GM21528 (cell line): ENCODE results near the gene TSSK6.

Experiments used
- ATAC-seq: cut with Tn5 transposase; IDR thresholded peaks from one replicate; pipeline ENCODE4 v1.9.1; 2021; ENCODE audit warnings: mild to moderate bottlenecking, moderate library complexity; ENCODE audit not compliant: unreplicated experiment, low FRiP score

TSSK6 gene

GRCh38 chr19:19545707-19546106 lies 30.4 kb upstream of the TSSK6 start:
- ATAC-seq = no peak

- ATAC-seq = no peak
Observed at GRCh38 chr19:19544954-19545591, 29.7 kb upstream of the TSSK6 start.

GRCh38 chr19:19544257-19544953 lies 29.1 kb upstream of the TSSK6 start:
- ATAC-seq = no peak

GRCh38 chr19:19543640-19544039 lies 28.3 kb upstream of the TSSK6 start:
- no peak for ATAC-seq

GRCh38 chr19:19543101-19543500 lies 27.8 kb upstream of the TSSK6 start:
- no peak for ATAC-seq

- ATAC-seq = no peak
Observed at GRCh38 chr19:19542507-19542906, 27.2 kb upstream of the TSSK6 start.

- no peak for ATAC-seq
Observed at GRCh38 chr19:19541616-19542015, 26.3 kb upstream of the TSSK6 start.

GRCh38 chr19:19540715-19541515 lies 25.6 kb upstream of the TSSK6 start:
- ATAC-seq = no peak

- no peak for ATAC-seq
Observed at GRCh38 chr19:19540064-19540714, 24.8 kb upstream of the TSSK6 start.

- no peak for ATAC-seq
Observed at GRCh38 chr19:19539698-19540063, 24.3 kb upstream of the TSSK6 start.

- ATAC-seq = no peak
Observed at GRCh38 chr19:19538785-19539166, 23.4 kb upstream of the TSSK6 start.

GRCh38 chr19:19538061-19538784 lies 22.9 kb upstream of the TSSK6 start, which contains the start of gene CILP2:
Gene CILP2 (plus strand): TSS chr19:19538265. CDS start chr19:19538350, 85 bp downstream.
- ATAC-seq = no peak

- no peak for ATAC-seq
Observed at GRCh38 chr19:19537075-19538048, 22.0 kb upstream of the TSSK6 start.

GRCh38 chr19:19535311-19536191 lies 20.2 kb upstream of the TSSK6 start:
- ATAC-seq = no peak

GRCh38 chr19:19534556-19535265 lies 19.4 kb upstream of the TSSK6 start:
- no peak for ATAC-seq

- ATAC-seq = no peak
Observed at GRCh38 chr19:19533841-19534240, 18.5 kb upstream of the TSSK6 start.

- ATAC-seq = no peak
Observed at GRCh38 chr19:19532806-19533701, 17.7 kb upstream of the TSSK6 start.
